HG03558 (cell line): Measurements from ENCODE around the gene NACC2.
"Not testable (repeated sequence)": the region's sequence is repeated elsewhere in the genome, so short reads cannot be mapped to it uniquely, and the experiment has no call there.

Source experiments
- ATAC-seq: cut with Tn5 transposase; IDR thresholded peaks from one replicate; pipeline ENCODE4 v1.9.1; 2021; ENCODE audit warnings: moderate number of reproducible peaks; ENCODE audit not compliant: unreplicated experiment; ENCODE audit errors: extremely low read depth

NACC2 gene

GRCh38 chr9:136112541-136112940 lies 17.5 kb upstream of the NACC2 start:
- no peak for ATAC-seq

DNA sequence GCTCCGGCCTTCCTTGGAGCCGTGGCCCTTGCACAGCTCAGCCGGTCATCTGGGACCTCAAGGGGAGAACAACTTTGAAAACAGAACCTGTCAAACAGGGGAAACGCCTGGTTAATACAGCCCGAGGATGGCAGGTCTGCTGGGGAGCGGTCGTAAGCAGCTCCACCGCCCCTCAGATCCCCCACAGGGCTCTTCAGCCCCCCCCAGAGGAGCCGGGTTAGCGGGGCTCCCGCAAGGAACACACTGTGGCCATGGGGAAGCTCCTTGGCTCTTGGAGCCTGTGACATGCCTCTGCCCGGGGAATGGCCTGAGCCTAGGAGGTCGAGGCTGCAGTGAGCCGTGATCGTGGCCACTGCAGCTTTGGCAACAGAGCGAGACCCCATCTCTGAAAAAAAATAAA lies 16.8 kb upstream of the NACC2 start:
- ATAC-seq: no peak

DNA sequence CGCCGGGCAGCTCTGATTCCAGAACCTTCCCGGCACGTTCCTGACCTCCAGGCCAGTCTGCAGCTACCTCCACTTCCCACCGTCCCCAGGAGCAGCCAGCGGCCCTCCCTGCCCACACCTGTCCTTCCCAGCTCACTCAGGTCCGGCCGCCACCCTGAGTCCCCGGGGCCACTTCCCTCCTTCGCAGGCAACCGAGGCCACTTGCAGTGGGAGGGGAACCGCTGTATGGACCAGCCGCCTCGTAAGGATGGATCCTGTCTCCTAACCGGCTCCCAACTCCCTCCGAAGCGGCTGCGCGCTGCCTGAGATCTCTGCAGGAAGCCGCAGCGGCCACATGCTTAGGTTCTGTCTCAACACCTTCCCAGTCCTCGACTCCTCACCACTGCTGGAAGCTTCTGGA lies 16.1 kb upstream of the NACC2 start:
- ATAC-seq: no peak

- ATAC-seq: no peak
Observed at GRCh38 chr9:136110082-136111061, 15.3 kb upstream of the NACC2 start.

GRCh38 chr9:136109351-136110081 lies 14.4 kb upstream of the NACC2 start:
- peak; percentile 75 for ATAC-seq

GRCh38 chr9:136108648-136109266 lies 13.7 kb upstream of the NACC2 start:
- no peak for ATAC-seq

- no peak for ATAC-seq
Observed at GRCh38 chr9:136107953-136108647, 13.0 kb upstream of the NACC2 start.

GRCh38 chr9:136107155-136107952 lies 12.3 kb upstream of the NACC2 start:
- ATAC-seq: no peak

- ATAC-seq: no peak
Observed at GRCh38 chr9:136105398-136106135, 10.5 kb upstream of the NACC2 start.

GRCh38 chr9:136104916-136105315 lies 9.8 kb upstream of the NACC2 start:
- ATAC-seq: no peak

GRCh38 chr9:136104488-136104800 lies 9.4 kb upstream of the NACC2 start:
- no peak for ATAC-seq

DNA sequence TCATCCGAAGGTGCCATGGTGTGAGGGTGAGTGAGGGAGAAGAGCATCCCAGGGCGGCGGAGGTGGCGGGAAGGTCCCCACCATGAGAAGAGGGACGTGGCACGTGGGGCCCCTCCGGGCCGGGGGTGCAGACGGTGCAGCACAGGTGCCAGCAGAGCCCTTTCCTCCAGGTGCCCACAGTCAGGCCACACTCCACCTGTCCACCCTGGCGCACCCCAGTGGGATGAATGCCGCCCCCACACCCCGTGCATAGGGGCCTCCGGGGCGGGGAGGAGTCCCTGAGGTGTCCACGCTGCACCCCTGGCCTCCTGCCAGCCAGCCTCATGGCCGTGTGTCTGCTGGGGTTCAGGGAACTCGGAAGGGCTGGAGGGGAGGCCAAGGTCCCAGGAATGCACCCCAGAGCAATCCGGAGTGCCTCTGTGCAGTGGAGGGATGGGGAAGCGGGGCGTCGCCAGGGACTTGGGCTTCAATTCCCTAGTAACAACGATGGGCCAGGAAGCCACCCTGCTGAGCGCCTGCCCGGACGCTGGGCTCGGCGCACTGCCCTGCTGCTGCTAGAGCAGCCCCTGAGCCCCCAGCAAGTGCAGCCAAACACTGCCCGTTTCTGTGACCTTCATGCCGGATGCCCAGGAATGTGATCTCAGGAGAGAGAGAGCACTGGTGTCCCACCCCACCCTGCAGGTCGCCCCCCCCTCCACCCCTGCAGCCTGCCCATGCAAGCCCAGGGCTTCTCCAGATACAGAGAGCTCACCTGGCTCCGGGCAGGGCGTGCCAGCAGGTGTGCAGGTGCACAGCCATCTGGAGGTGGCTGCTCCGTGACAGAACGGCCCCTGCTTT lies 8.8 kb upstream of the NACC2 start:
- no peak for ATAC-seq

GRCh38 chr9:136101615-136102074 lies 6.6 kb upstream of the NACC2 start:
- not testable (repeated sequence) for ATAC-seq

DNA sequence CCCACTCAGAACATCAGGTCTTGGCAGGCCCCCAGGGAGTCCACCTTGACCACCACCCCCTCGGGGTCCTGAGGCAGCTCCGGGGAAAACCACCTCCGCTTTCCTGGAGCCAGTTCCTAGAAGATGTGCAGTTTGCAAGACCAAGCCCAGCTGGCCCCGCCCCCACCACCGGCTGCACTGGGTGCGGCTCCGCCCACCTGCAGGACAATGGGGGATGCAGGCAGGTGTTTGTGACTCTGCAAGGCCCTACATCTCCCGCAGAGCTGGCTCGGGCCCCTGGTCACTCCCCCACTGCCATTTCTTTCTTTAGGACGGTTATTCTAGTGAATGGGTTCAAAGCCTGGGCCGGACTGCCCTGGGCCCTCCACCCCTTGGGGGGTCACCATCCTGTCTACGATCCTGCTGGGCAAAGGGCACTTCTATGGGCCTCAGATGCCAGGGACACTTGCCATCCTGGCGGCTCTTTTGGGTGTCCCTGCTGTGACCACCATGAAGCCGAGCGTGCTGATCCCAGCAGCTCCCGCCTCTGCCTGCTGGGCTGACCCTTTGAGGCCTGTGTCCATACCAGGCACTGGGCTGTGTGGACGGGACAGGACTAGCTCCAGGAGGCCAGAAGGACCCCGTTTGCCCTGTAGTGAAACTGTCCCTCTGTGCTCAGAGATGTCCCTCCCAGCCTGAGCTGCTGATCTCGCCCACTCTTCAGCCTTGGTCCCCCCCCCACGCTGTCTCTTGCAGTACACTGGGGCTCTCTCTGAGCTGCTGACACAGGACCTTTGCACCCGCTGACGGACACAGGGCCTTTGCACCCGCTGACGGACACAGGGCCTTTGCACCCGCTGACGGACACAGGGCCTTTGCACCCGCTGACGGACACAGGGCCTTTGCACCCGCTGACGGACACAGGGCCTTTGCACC lies 5.9 kb upstream of the NACC2 start:
- no peak for ATAC-seq

GRCh38 chr9:136099542-136099941 lies 4.5 kb upstream of the NACC2 start:
- no peak for ATAC-seq

DNA sequence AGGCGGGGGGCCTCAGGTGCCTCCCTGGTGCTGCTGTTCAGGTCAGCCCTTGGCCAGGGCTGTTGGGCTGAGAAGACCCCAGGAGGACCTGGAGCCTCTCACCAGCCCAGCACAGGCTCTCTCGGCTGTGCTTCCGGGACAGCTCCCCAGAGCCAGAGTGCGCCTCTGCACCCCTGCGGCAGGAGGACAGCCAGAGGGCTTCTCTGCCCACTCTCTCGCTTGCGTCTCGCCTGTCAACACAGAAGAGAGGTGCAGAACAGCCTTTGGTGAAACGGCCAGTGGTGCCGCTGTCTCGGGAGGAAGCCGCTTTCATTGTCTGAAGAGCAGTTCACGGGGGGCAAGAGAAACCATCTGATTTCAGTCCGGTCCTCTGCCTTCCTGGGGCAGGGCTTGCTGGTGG lies 3.8 kb upstream of the NACC2 start:
- no peak for ATAC-seq

DNA sequence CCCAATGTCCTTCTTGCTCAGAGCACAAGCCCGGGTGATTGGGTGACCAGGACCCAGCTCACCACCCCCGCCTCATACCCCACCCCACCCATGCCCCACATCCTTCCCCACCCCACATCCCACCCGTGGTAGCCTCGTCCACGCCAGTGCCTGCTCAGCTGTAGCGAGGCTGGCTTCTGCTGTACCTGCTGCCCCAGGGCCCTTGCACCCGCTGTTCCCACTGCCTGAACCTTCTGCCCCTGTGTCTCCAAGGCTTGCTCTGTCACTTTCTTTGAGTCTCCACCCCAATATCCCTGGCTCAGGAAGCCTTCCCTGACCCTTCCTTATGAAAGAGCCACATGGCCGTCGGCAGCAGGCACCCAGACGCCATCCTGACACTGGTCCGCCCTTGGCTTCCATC lies 3.1 kb upstream of the NACC2 start:
- ATAC-seq: no peak
